K562 (cell line): ENCODE results near the gene VAMP8. TPM values are rescaled to one million over a fixed set of nuclear protein-coding genes. Genes with fewer than 3 reads are reported as not detected.
A peak's percentile ranks its signal among the peaks of the same experiment; 100 is the strongest.

Experiments
- ATAC-seq: fragments of 200-7000 bp; cut with Tn5 transposase; 3 replicates; pipeline ENCODE4 v1.9.1; 2020; ENCODE audit warnings: moderate library complexity
- BruUV-seq: library from RNA; stranded (reverse); fragments of 400-500 nt; replicated peaks from 2 replicates; lab custom pipeline; 2021; lab: Mats Ljungman, UMichigan
- CTCF ChIA-PET: fragments of 300-600 bp; formaldehyde crosslinking; extraction: SDS; loops from one replicate; lab custom pipeline; 2021; ENCODE audit warnings: low intra/inter-chr PET ratio; lab: Yijun Ruan, JAX
- POLR2A ChIA-PET: fragments of 300-600, 350-650 bp; sonication (Branson Sonifier 250); formaldehyde crosslinking; extraction: SDS; loops from one replicate; lab custom pipeline; 2021; ENCODE audit warnings: antibody characterized with exemption, inconsistent platforms; lab: Yijun Ruan, JAX
- DNase-seq, 4 experiments: peaks; one replicate each; pipeline versions ENCODE4 v3.0.0 to v3.0.0-alpha.2; 2011 to 2018; ENCODE audit warnings: low spot score in 3 of 4, mixed read lengths in 3 of 4; ENCODE audit errors: extremely low read depth in 1 of 4
- FAIRE-seq: peaks from 2 replicates; lab custom pipeline; 2011; peaks lifted over from hg19 to GRCh38; lab: Jason Lieb, UNC
- H2AFZ ChIP-seq: 2 replicates; pipeline ENCODE4 v1.6.0; 2011; ENCODE audit warnings: low read depth, low read length, control low read depth, inconsistent platforms
- H3K27ac ChIP-seq: fragments of 200-600 bp; 3 replicates; pipeline ENCODE4 v1.8.0; 2011; ENCODE audit warnings: low read depth, mild to moderate bottlenecking, control low read depth, inconsistent platforms, low read length, moderate library complexity, mixed read lengths; ENCODE audit errors: extremely low read depth
- H3K27me3 ChIP-seq, 2 experiments: fragments of 300-600 bp in 1 of 2; 2 replicates in 1 of 2; 3 replicates in 1 of 2; pipeline versions ENCODE4 v1.6.0 to v1.8.0; 2011; ENCODE audit warnings: inconsistent platforms in 2 of 2, low read length in 2 of 2, mild to moderate bottlenecking in 1 of 2, mixed read lengths in 1 of 2, moderate library complexity in 1 of 2; ENCODE audit not compliant: control insufficient read depth in 2 of 2, insufficient read depth in 2 of 2
- H3K36me3 ChIP-seq: fragments of 300-600 bp; 3 replicates; pipeline ENCODE4 v1.8.0; 2011; ENCODE audit warnings: mild to moderate bottlenecking, low read length, inconsistent platforms; ENCODE audit not compliant: control insufficient read depth, insufficient read depth
- H3K4me1 ChIP-seq, 2 experiments: fragments of 200-600 bp in 1 of 2; replicated peaks in 1 of 2; 2 replicates in 1 of 2; 3 replicates in 1 of 2; pipeline versions ENCODE4 v1.5.1 to v1.8.0; 2011; ENCODE audit warnings: inconsistent platforms in 2 of 2, low read length in 2 of 2, mild to moderate bottlenecking in 1 of 2, mixed read lengths in 1 of 2, moderate library complexity in 1 of 2; ENCODE audit not compliant: control insufficient read depth in 2 of 2, insufficient read depth in 2 of 2
- H3K4me2 ChIP-seq: 2 replicates; pipeline ENCODE4 v1.6.1; 2011; ENCODE audit warnings: low read length, control low read depth, inconsistent platforms, mixed read lengths; ENCODE audit not compliant: insufficient read depth
- H3K4me3 ChIP-seq: fragments of 200-600 bp; sonication (generic), shearing (Covaris generic); 2 replicates; pipeline ENCODE4 v1.5.1; 2016; ENCODE audit warnings: control low read depth, inconsistent platforms
- H3K79me2 ChIP-seq: fragments of 200-600 bp; 3 replicates; pipeline ENCODE4 v1.8.0; 2011; ENCODE audit warnings: low read length, inconsistent platforms; ENCODE audit not compliant: control insufficient read depth, insufficient read depth
- H3K9ac ChIP-seq, 2 experiments: 2 replicates each; pipeline versions ENCODE4 v1.6.0 to v1.6.1; 2011; ENCODE audit warnings: low read depth in 2 of 2, low read length in 2 of 2, control low read depth in 1 of 2, inconsistent platforms in 1 of 2, mild to moderate bottlenecking in 1 of 2, mixed read lengths in 1 of 2; ENCODE audit not compliant: insufficient read depth in 1 of 2
- H3K9me1 ChIP-seq: one replicate; pipeline ENCODE4 v1.6.0; 2011; ENCODE audit warnings: inconsistent platforms, mild to moderate bottlenecking, low read length, moderate library complexity; ENCODE audit not compliant: control insufficient read depth, insufficient read depth
- H3K9me3 ChIP-seq: replicated peaks from 2 replicates; pipeline ENCODE4 v1.5.1; 2011; ENCODE audit warnings: low read depth, low read length, inconsistent platforms; ENCODE audit not compliant: control insufficient read depth, insufficient read depth
- H4K20me1 ChIP-seq: replicated peaks from 2 replicates; pipeline ENCODE4 v1.6.1; 2011; ENCODE audit warnings: low read length, inconsistent platforms, mixed read lengths; ENCODE audit not compliant: control insufficient read depth, insufficient read depth
- CEBPB ChIP-seq: fragments of 450-650 bp; IDR thresholded peaks from 2 replicates; pipeline ENCODE4 v1.6.1; 2016; ENCODE audit warnings: missing genetic modification characterization, missing compliant biosample characterization
- ETS2 ChIP-seq: IDR thresholded peaks from 2 replicates; pipeline ENCODE4 v1.6.1; 2016; ENCODE audit warnings: borderline replicate concordance, missing genetic modification characterization, mild to moderate bottlenecking, moderate library complexity, missing compliant biosample characterization; ENCODE audit not compliant: poor library complexity, severe bottlenecking
- KDM5B ChIP-seq: fragments of 200-600 bp; sonication (generic); IDR thresholded peaks from 2 replicates; pipeline ENCODE4 v1.6.1; 2012; ENCODE audit warnings: low read depth, mild to moderate bottlenecking, moderate library complexity, low read length, control low read depth, inconsistent platforms; ENCODE audit not compliant: insufficient replicate concordance
- KHSRP ChIP-seq: fragments of 450-650 bp; IDR thresholded peaks from 2 replicates; pipeline ENCODE4 v1.6.1; 2017
- NR3C1 ChIP-seq: sonication (generic); formaldehyde crosslinking; IDR thresholded peaks from 2 replicates; pipeline ENCODE4 v1.8.1; 2022; ENCODE audit warnings: missing genetic modification reagents
- NUFIP1 ChIP-seq: fragments of 450-650 bp; IDR thresholded peaks from 2 replicates; pipeline ENCODE4 v1.6.1; 2018; ENCODE audit not compliant: partially characterized antibody
- PCBP2 ChIP-seq: fragments of 200-400 bp; formaldehyde crosslinking; IDR thresholded peaks from 2 replicates; pipeline ENCODE4 v1.6.1; 2018; ENCODE audit warnings: low read length, low read depth, mild to moderate bottlenecking, moderate library complexity; ENCODE audit not compliant: poor library complexity, severe bottlenecking
- POLR2H ChIP-seq: IDR thresholded peaks from 2 replicates; pipeline ENCODE4 v1.6.1; 2016; ENCODE audit warnings: missing genetic modification characterization, low read depth, mild to moderate bottlenecking, control low read depth, missing compliant biosample characterization, moderate library complexity
- SIN3B ChIP-seq: fragments of 450-650 bp; IDR thresholded peaks from 2 replicates; pipeline ENCODE4 v1.6.1; 2017; ENCODE audit warnings: low read depth, mild to moderate bottlenecking, moderate library complexity
- SMARCC2 ChIP-seq: fragments of 450-650 bp; IDR thresholded peaks from 2 replicates; pipeline ENCODE4 v1.6.1; 2017; ENCODE audit warnings: antibody characterized with exemption, moderate library complexity, mild to moderate bottlenecking, low read depth
- TEAD1 ChIP-seq, 2 experiments: fragments of 450-650 bp in 1 of 2; sonication (generic) in 1 of 2; formaldehyde crosslinking; IDR thresholded peaks; 2 replicates each; pipeline versions ENCODE4 v1.4.0 to v1.8.0; 2020 to 2022; ENCODE audit warnings: mild to moderate bottlenecking in 2 of 2, missing genetic modification reagents in 1 of 2
- TRIM28 ChIP-seq: fragments of 450-650 bp; IDR thresholded peaks from 2 replicates; pipeline ENCODE4 v1.6.1; 2017
- VEZF1 ChIP-seq: fragments of 200-800 bp; sonication (Bioruptor generic); IDR thresholded peaks from 2 replicates; pipeline ENCODE4 v1.6.1; 2017; ENCODE audit warnings: missing genetic modification characterization, missing compliant biosample characterization
- whole genome bisulfite sequencing: fragments of 100-300 bp; shearing (Covaris generic); methylation state at CpG from one replicate; pipeline ENCODE4 v1.1.6; 2016; ENCODE audit warnings: low coverage, mixed read lengths; ENCODE audit not compliant: insufficient coverage; ENCODE audit errors: missing lambda C conversion rate; 5-methylcytosine and 5-hydroxymethylcytosine counted together
- in situ Hi-C: fragments of 300-500 bp; cut with MboI; formaldehyde crosslinking; loops from 4 replicates; pipeline ENCODE4 v1.15.0; 2018; ENCODE audit warnings: inconsistent platforms, mixed read lengths
- intact Hi-C: fragments of 100-400 bp; cut with micrococcal nuclease; formaldehyde crosslinking; loops from 2 replicates; pipeline ENCODE4 v1.14.2; 2022
- polyA plus RNA-seq, 8 experiments: library from polyadenylated mRNA; depleted of rRNA in 4 of 8; stranded (reverse) in 5 of 8; unstranded in 3 of 8; fragments of >200 nt; fragmentation: Nextera tagmentation in 2 of 8; fragmentation: Illumina TruSeq in 1 of 8; extraction: Ambion mirVana in 2 of 8; extraction: Trizol in 1 of 8; gene quantifications; 2 replicates each; pipeline versions ENCODE4 v1.2.1 to v1.2.3, GENCODE V29; 2011 to 2014; ENCODE audit warnings: inconsistent platforms in 1 of 8, missing spikeins in 1 of 8
- total RNA-seq, 7 experiments: library from RNA; depleted of rRNA in 6 of 7; stranded (reverse); fragments of >200 nt in 6 of 7; fragmentation: Illumina TruSeq in 2 of 7; extraction: Trizol in 2 of 7; gene quantifications; 2 replicates each; pipeline versions ENCODE4 v1.2.1 to v1.2.3, GENCODE V29; 2011 to 2021; ENCODE audit warnings: low replicate concordance in 1 of 7
- TF ChIP-seq, protein P1 (sequence below): fragments of 450-650 bp; IDR thresholded peaks from 2 replicates; pipeline ENCODE4 v1.6.1; 2016; ENCODE audit warnings: mild to moderate bottlenecking

VAMP8 gene
- total and polyA plus RNA-seq, 9 of the 15 experiments (the other 6 are each of a cell fraction or from before 2014, with no cell fraction given) = 107 to 571 (median 248) TPM

DNA sequence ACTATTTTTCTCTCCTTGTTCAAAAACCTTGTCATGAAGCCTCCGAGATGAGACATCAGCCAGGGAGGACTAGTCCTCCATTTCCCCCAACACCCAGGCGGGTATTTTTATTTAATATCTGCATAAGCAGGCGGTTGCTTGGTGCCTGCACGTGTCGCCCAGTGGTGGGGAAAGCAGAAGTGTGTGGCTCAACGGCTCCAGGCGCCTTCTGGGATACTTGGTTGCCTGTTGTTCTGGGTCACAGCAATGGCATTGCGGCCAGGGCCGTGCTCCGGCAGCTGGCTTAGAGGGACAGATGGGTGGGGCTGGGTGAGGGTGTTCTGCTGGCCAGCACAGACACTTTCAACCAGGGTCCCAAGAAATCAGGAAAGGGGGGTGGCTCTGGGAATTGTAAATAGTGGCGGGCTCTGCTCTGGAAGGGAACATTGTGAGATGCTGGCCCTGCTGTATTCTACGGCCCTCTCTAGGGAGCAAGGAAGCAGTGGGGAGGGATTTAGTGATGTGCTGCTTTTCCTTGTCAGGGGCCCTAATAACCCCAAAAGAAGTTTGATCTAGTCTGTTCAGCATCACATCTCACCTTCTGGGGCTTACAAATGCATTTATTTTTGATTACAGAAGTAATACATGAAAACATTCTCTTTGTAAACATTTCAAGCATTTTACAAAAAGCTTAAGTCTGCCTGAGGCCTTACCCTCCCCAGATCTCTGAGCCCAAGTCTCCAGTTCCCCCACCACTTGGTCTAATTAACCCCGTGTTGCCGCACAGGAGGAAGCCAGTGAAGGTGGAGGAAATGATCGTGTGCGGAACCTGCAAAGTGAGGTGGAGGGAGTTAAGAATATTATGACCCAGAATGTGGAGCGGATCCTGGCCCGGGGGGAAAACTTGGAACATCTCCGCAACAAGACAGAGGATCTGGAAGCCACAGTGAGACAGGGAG is 1.1 kb downstream of the VAMP8 start:
- H3K4me2 ChIP-seq = peak overlapping the region; percentile 87
- H3K79me2 ChIP-seq = peaks cover 30% of the 10 kb centered on the region
- intact Hi-C loops = loop anchor here (5.0 kb wide), 1 partner anchor 34 kb away; the partner anchor contains the start of gene C2orf68
- ChIA-PET CTCF (no interaction called here), POLR2A (interaction anchor here (0.7 to 3.8 kb wide), 23 partner anchors 9 to 171 kb away, joined by 3 to 23 read pairs (median 3); partner anchors contain the start of genes GGCX and RNF181)
- in situ Hi-C loops = no loop called here
- no peak for FAIRE-seq
- no peaks in the 10 kb centered on the region for H3K27me3 ChIP-seq
- H3K9ac ChIP-seq = peak overlapping the region; percentile 77 to 94
- H3K9me1 ChIP-seq = no peaks in the 10 kb centered on the region
- H3K9me3 ChIP-seq = no peaks in the 10 kb centered on the region
- H4K20me1 ChIP-seq = no peaks in the 10 kb centered on the region
- H3K36me3 ChIP-seq = peaks cover 32% of the 10 kb centered on the region; the same call in 2 of the 3 replicates
- peak overlapping the region; percentile 81 for H3K27ac ChIP-seq
- peak overlapping the region; percentile 90 for H2AFZ ChIP-seq
- DNase-seq = peak; percentile 51 to 57 (median 56)
- WGBS = 10% methylated on average over 19 of the region's 19 CpGs
- ATAC-seq = peak; percentile 69
- H3K4me3 ChIP-seq = peak overlapping the region; percentile 48
- peaks cover 19 to 24% of the 10 kb centered on the region in 2 experiments for H3K4me1 ChIP-seq
- no TSS peak for BruUV-seq
- TF ChIP-seq TRIM28 (no peak), SIN3B (no peak), NR3C1 (CRISPR knock-in tag) (no peak), ETS2 (no peak), PCBP2 (no peak), KHSRP (no peak), TEAD1 (CRISPR knock-in tag; IDR thresholded peaks at IDR 0.05) (no peak), SMARCC2 (no peak), CEBPB (no peak), POLR2H (tag) (no peak), KDM5B (no peak), VEZF1 (CRISPR knock-in tag) (no peak; the same call in 1 of the 2 replicates), NUFIP1 (no peak)
- TF ChIP-seq, protein P1, sequence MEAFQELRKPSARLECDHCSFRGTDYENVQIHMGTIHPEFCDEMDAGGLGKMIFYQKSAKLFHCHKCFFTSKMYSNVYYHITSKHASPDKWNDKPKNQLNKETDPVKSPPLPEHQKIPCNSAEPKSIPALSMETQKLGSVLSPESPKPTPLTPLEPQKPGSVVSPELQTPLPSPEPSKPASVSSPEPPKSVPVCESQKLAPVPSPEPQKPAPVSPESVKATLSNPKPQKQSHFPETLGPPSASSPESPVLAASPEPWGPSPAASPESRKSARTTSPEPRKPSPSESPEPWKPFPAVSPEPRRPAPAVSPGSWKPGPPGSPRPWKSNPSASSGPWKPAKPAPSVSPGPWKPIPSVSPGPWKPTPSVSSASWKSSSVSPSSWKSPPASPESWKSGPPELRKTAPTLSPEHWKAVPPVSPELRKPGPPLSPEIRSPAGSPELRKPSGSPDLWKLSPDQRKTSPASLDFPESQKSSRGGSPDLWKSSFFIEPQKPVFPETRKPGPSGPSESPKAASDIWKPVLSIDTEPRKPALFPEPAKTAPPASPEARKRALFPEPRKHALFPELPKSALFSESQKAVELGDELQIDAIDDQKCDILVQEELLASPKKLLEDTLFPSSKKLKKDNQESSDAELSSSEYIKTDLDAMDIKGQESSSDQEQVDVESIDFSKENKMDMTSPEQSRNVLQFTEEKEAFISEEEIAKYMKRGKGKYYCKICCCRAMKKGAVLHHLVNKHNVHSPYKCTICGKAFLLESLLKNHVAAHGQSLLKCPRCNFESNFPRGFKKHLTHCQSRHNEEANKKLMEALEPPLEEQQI = no peak
